ENCODE results near the gene PIGX.

The PIGX gene

DNA sequence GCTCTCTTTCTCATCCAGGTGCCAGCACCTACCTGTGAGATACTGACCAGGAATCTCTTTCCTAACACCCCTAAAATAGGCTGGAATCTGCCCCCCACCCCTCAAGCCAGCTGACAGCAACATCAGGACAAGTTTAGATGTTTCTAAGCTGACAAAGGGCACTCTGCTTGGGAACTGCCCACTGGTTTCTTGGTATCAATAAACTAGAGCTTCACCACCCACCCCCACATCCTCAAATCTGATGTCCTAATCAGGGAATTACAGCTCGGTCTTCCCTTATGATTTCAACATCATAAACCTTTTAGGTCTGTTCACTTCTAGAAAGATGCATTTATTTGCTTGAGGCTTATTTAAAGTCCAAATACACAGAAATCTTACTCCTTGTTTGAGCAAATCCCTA, 34.8 kb upstream of the PIGX start:
- TF ChIP-seq, protein P1, sequence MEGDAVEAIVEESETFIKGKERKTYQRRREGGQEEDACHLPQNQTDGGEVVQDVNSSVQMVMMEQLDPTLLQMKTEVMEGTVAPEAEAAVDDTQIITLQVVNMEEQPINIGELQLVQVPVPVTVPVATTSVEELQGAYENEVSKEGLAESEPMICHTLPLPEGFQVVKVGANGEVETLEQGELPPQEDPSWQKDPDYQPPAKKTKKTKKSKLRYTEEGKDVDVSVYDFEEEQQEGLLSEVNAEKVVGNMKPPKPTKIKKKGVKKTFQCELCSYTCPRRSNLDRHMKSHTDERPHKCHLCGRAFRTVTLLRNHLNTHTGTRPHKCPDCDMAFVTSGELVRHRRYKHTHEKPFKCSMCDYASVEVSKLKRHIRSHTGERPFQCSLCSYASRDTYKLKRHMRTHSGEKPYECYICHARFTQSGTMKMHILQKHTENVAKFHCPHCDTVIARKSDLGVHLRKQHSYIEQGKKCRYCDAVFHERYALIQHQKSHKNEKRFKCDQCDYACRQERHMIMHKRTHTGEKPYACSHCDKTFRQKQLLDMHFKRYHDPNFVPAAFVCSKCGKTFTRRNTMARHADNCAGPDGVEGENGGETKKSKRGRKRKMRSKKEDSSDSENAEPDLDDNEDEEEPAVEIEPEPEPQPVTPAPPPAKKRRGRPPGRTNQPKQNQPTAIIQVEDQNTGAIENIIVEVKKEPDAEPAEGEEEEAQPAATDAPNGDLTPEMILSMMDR (IDR thresholded peaks at IDR 0.05; ENCODE audit: insufficient read depth, low read depth, low read length, missing control alignments), result no peak
- DNase-seq (ENCODE audit: low read depth), result no peak
- no peak overlapping the region for H3K4me3 ChIP-seq (ENCODE audit: low read depth, low read length)

DNA sequence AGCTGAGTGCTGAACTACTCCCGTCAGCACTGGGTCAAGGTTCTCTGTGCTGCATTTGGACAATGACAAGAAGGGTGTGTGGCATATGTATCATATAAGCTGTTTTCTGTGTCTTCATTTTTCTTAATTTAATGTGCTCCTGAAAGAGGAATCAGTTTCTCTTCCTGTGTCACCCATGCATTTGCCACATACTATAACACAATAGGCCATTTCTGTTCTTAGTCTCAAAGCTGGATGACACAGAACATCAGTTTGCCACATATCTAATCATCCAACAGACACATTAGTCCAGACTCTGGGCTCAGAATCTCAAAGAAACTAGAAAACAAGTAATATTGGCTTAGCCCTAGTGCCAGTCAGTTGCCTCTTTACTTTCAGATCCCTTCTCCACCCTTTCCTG, 34.2 kb upstream of the PIGX start:
- H3K4me3 ChIP-seq (ENCODE audit: low read depth, low read length), result no peak overlapping the region
- TF ChIP-seq, protein P1 (IDR thresholded peaks at IDR 0.05; ENCODE audit: insufficient read depth, low read depth, low read length, missing control alignments), result no peak
- no peak for DNase-seq (ENCODE audit: low read depth)

DNA sequence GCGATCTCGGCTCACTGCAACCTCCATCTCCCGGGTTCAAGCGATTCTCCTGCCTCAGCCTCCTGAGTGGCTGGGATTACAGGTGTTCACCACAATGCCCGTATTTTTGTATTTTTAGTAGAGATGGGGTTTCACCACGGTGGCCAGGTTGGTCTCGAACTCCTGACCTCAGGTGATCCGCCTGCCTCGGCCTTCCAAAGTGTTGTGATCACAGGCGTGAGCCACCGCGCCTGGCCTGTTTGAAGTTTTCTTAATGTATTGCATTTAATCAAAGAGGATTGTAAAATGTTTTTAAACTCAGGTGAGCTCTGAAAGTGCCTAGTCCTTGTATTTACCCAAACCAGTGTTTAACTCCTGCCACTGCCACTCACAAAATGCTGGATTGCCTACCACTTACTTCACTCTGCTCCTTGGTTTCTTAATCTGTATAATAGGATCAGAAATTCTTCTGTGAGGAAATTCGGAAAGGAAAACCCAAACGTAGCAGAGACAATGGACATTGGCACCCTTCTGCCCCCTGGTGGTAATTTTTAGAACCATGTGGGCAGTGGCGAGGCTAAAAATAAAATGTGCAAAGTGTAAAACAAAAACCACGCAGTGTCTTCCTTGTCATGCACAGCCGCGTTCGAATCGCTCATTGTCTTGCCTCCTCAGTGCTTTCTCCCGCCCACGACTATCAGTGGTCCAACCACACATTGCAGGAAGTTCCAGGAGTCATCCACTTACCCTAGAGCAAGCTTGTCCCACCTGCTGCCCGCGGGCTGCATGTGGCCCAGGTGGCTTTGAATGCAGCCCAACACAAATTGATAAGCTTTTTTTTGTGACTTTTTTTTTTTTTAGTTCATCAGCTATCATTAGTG, 27.4 kb upstream of the PIGX start:
- peak overlapping the region; percentile 10 for H3K4me3 ChIP-seq (ENCODE audit: low read depth, low read length)
- peak; percentile 92 for DNase-seq (ENCODE audit: low read depth)
- TF ChIP-seq, protein P1 (IDR thresholded peaks at IDR 0.05; ENCODE audit: insufficient read depth, low read depth, low read length, missing control alignments), result peak; percentile 67

DNA sequence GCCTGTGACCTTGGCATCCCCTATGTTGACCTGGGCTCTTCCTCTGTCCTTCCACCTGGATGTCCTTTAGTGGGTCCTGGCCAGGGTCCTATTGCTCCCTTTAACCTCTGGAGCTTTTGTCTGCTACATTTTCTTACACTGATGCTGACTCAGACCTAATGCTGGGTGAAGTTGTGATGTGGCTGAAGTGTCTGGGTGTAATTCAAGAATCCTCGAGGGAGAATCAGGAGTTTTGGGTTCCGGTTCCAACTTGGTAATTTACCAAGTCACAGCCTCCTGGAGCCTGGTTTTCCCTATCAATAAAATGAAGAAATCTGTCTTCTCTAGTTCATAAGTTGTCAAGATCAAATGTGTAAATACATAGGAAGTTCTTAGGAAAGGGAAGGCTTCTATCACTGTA, 25.7 kb upstream of the PIGX start:
- TF ChIP-seq, protein P1 (IDR thresholded peaks at IDR 0.05; ENCODE audit: insufficient read depth, low read depth, low read length, missing control alignments), result no peak
- no peak for DNase-seq (ENCODE audit: low read depth)
- no peak overlapping the region for H3K4me3 ChIP-seq (ENCODE audit: low read depth, low read length)

DNA sequence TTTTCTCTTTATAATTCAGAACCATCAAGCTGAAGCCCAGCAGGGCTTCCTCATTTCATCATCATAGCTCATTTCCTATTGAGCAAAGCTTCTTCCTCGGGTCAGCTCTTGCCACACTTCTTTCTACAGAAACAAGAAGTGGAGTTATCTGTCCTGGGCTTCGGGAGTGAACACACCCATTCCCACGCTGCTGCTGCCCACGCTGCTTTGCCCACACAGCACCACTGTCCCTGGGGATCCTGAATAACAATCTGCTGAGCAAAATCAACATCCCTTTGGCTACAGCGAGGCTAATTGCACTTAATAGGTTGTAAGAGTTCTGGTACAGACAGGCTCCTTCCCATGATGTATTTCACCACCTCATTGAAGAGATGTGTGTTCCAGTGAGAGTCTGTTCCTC, 23.8 kb upstream of the PIGX start:
- DNase-seq (ENCODE audit: low read depth), result no peak
- no peak overlapping the region for H3K4me3 ChIP-seq (ENCODE audit: low read depth, low read length)
- TF ChIP-seq, protein P1 (IDR thresholded peaks at IDR 0.05; ENCODE audit: insufficient read depth, low read depth, low read length, missing control alignments), result no peak

DNA sequence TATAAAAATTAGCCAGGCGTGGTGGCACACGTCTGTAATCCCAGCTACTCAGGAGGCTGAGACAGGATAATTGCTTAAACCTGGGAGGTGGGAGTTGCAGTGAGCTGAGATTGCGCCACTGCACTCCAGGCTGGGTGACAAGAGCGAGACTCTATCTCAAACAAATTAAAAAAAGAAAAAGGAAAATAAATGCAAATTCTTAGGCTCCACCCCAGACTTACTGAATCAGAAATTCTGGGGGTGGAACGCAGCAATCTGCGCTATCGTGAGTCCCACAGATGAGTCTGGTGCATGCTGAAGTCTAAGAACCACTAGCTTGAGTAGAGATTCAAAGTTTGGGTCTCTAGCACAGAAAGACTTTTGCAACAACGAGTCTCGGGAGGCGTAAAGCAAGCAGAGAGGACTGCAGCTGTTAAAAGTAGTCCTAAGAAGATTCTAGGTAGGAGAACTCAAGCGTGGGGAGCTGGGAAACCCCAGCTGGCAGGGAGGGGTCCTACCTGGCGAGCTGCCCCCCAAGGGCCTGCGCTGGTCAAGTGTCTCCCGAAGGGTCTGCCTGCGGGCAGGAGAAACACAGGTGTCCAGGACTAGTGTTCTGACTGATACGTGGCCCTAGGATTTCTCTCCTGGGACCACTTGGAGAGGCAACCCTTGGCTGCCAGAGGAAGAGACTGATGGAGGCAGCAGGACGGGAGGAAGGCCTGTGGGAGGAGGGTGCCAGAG, 22.1 kb upstream of the PIGX start:
- H3K4me3 ChIP-seq (ENCODE audit: low read depth, low read length), result no peak overlapping the region
- no peak for DNase-seq (ENCODE audit: low read depth)
- TF ChIP-seq, protein P1 (IDR thresholded peaks at IDR 0.05; ENCODE audit: insufficient read depth, low read depth, low read length, missing control alignments), result no peak

All from GM12865 (cell line).